Vagina (tissue), 2 donors: Measurements from ENCODE around the gene BNC2.

Source experiments
- CTCF ChIP-seq, 3 experiments: fragments of 450-650 bp in 2 of 3; fragments of 200-600 bp in 1 of 3; sonication (generic) in 1 of 3; IDR thresholded peaks; one replicate each; pipeline ENCODE4 v1.5.1; 2017 to 2019; ENCODE audit warnings: antibody characterized with exemption in 3 of 3, mild to moderate bottlenecking in 2 of 3, moderate library complexity in 2 of 3
- POLR2A ChIP-seq, 2 donors: fragments of 450-650 bp; IDR thresholded peaks; one replicate each; pipeline ENCODE4 v1.6.1; 2017; ENCODE audit warnings: antibody characterized with exemption in 2 of 2, mild to moderate bottlenecking in 2 of 2, moderate library complexity in 2 of 2
- POLR2AphosphoS5 ChIP-seq, 2 donors: sonication (generic); formaldehyde crosslinking; IDR thresholded peaks; one replicate each; pipeline ENCODE4 v1.9.0; 2017; ENCODE audit warnings: antibody characterized with exemption in 2 of 2, mild to moderate bottlenecking in 2 of 2, low read depth in 1 of 2; ENCODE audit not compliant: insufficient read depth in 1 of 2

- TF ChIP-seq CTCF (IDR thresholded peaks at IDR 0.05) (no peak), POLR2A (IDR thresholded peaks at IDR 0.05) (no peak), POLR2AphosphoS5 (IDR thresholded peaks at IDR 0.05; ENCODE audit: insufficient read depth in 1 of 2, low read depth in 1 of 2) (no peak)
These were observed 499.2 kb downstream of the BNC2 start for GRCh38 chr9:16371306-16371705.
